HG02970 (cell line): ENCODE results near the gene GTF2F1.
"Not testable (repeated sequence)": the region's sequence is repeated elsewhere in the genome, so short reads cannot be mapped to it uniquely, and the experiment has no call there.

Experiments
- ATAC-seq: cut with Tn5 transposase; IDR thresholded peaks from one replicate; pipeline ENCODE4 v1.9.1; 2021; ENCODE audit warnings: mild to moderate bottlenecking, moderate library complexity, moderate number of reproducible peaks; ENCODE audit not compliant: unreplicated experiment, low FRiP score

The GTF2F1 gene

DNA sequence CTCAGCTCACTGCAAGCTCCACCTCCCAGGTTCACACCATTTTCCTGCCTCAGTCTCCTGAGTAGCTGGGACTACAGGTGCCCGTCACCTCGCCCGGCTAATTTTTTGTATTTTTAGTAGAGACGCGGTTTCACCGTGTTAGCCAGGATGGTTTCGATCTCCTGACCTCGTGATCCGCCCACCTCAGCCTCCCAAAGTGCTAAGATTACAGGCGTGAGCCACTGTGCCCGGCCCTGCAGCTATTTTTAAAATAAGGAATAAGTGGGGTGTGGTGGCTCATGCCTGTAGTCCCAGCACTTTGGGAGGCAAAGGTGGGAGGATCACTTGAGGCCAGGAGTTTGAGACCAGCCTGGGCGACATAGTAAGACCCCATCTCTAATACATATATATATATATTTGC is 32.5 kb downstream of the GTF2F1 start:
- ATAC-seq = not testable (repeated sequence)

- ATAC-seq = no peak
Observed at GRCh38 chr19:6359568-6360341, 33.2 kb downstream of the GTF2F1 start.

DNA sequence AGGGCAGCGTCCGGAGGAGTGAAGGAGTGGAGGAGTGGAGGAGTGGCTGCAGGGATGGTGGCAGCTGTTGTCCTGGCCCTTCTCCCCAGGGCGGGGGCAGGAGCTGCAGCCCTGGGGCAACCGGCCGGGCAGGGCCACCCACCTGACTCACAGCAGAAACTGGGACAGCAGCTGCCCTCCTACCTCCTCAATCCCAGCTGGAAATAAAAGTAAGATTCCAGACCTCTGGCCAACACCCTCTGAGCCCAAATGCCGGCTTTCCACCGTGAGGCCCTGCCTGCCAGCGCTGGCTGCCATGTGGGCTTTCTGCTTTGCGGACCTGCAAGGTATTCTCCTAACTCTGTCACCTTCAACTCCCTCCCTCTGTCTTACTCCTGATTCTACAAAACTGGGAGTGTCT is 35.0 kb downstream of the GTF2F1 start:
- no peak for ATAC-seq

DNA sequence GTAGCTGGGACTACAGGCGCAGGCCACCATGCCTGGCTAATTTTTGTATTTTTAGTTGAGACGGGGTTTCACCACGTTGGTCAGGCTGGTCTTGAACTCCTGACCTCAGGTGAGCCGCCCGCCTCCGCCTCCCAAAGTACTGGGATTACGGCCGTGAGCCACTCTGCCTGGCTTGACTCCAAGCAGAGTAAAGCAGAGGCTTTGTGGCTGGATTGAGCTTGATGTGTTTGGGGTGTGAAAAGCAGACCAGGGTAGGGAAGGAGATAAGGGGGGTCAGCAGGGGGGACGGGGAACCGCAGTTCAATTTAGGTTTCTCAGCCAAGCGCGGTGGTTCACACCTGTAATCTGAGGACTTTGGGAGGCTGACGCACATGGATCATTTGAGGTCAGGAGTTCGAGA is 35.8 kb downstream of the GTF2F1 start:
- ATAC-seq = no peak

DNA sequence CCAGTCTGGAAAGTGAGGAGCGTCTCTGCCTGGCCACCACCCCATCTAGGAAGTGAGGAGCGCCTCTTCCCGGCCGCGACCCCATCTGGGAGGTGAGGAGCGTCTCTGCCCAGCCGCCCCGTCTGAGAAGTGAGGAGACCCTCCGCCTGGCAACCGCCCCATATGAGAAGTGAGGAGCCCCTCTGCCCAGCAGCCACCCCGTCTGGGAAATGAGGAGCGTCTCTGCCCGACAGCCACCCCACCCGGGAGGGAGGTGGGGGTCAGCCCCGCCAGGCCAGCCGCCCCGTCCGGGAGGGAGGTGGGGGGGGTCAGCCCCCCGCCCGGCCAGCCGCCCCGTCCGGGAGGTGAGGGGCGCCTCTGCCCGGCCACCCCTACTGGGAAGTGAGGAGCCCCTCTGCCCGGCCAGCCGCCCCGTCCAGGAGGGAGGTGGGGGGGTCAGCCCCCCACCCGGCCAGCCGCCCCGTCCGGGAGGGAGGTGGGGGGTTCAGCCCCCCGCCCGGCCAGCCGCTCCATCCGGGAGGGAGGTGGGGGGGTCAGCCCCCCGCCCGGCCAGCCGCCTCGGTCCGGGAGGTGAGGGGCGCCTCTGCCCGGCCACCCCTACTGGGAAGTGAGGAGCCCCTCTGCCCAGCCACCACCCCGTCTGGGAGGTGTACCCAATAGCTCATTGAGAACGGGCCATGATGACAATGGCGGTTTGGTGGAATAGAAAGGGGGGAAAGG is 37.5 kb downstream of the GTF2F1 start:
- ATAC-seq = not testable (repeated sequence)

- no peak for ATAC-seq
Observed at GRCh38 chr19:6354098-6354674, 38.8 kb downstream of the GTF2F1 start.

DNA sequence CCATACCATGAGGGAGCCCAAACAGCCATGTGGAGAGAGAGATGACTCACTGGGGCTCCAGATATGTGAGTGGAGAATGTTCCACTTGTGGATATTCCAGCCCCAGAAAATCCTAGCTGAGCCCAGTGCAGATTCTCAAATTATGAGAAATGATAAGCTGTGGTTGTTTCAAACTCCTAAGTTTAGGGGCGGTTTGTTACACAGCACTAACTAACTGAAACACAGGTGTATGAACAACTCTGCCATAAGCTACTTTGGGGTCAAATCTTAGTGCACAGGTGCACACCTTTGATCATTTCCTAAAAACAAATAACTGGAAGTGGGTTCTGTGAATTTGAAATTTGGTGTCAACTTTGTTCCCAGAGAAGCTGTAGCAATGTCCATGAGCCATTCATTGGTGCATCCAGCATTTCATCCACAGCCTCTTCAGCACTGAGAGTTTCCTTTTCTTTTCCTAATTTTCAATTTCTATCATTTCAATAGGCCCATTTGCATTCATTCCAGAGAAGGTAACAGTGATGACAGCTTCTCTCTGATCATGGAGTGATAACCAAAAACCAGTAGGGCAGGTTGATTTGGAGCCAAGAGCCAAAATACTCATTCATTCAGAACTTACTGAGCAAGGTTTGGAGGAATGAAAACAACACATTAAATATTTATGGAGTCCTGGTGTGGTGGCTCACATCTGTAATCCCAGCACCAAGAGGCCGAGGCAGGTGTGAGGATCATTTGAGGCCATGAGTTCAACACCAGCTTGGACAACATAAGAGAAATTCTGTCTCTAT is 40.4 kb downstream of the GTF2F1 start:
- ATAC-seq = no peak

DNA sequence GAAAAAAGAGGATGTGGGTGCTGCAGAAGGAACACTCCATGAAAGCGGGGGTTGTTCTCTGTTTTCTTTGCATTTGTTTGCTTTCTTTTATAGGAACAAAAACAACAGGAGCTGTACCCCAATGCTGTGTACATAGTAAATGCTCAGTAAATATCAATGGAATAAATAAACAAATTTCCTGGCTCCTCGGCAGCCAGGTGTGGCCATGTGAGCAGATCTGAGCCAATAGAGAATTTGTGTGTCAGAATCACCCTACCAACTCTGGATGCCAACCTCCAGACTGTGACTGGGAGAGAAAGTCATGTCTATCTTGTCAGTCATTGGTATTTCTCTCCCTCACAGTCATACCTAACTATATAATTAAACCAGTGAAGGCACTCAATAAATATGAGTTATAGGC is 42.3 kb downstream of the GTF2F1 start:
- no peak for ATAC-seq

GRCh38 chr19:6349271-6349670 is 43.7 kb downstream of the GTF2F1 start:
- ATAC-seq = not testable (repeated sequence)

GRCh38 chr19:6343462-6343861 is 49.5 kb downstream of the GTF2F1 start:
- no peak for ATAC-seq

- no peak for ATAC-seq
Observed at GRCh38 chr19:6340493-6341201, 52.3 kb downstream of the GTF2F1 start.

DNA sequence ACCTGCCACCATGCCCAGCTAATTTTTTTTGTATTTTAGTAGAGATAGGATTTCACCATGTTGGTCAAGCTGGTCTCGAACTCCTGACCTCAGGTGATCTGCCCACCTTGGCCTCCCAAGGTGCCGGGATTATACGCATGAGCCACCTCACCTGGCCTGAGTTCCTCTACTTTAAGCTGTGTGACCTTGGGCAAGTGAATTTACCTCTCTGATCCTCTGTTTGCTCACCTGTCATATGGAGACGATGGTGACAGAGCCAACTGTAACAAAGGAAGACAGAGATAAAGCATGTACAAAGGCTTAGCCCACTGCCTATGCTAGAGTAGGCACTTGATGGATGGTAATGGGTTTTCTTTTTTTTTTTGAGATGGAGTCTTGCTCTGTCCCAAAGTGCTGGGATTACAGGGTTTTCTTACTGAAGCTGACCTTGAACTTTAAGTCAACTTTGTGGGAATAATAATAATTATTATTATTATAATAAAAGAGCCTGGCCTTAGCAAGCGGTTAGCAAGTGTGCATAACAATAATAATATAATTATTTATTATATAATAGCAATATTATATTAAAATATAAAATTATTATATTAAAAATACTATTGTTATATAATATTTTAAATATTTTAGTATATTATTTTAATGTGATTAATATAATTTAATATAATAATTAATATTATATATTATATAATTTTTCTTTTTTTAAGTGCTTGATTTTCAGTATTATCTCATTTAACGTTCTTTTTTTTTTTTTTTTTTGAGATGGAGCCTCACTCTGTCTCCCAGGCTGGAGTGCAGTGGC is 58.3 kb downstream of the GTF2F1 start:
- no peak for ATAC-seq

DNA sequence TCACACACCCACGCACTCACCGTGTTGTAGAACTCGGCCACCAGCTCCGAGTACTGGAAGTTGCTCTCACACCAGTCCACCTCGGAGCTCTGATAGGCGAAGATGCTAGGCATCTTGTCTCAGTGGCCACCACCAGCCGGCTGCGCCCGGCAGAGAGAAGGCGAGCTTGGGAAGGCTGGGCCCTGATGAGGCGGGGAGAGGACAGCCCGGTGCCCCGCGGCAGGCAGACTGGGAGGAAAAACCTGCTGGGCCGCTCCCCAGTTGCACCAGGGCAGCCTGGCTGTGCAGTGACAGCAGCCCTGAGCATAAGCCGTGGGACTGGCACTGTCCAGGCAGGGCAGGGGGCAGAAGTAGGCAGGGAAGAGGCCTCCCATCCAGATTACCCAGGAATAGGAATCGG is 59.5 kb downstream of the GTF2F1 start, which contains the start of gene ACER1:
Gene ACER1 (minus strand): TSS at position 174 of the 400 bp plus-strand sequence. CDS start 61 bp downstream, at position 113.
- no peak for ATAC-seq
